ENCODE measurements around the gene TH. TPM values are rescaled to one million over a fixed set of nuclear protein-coding genes. Genes with fewer than 3 reads are reported as not detected.

Gene TH
- total RNA-seq, 2 donors from 2014 or later = not detected

DNA sequence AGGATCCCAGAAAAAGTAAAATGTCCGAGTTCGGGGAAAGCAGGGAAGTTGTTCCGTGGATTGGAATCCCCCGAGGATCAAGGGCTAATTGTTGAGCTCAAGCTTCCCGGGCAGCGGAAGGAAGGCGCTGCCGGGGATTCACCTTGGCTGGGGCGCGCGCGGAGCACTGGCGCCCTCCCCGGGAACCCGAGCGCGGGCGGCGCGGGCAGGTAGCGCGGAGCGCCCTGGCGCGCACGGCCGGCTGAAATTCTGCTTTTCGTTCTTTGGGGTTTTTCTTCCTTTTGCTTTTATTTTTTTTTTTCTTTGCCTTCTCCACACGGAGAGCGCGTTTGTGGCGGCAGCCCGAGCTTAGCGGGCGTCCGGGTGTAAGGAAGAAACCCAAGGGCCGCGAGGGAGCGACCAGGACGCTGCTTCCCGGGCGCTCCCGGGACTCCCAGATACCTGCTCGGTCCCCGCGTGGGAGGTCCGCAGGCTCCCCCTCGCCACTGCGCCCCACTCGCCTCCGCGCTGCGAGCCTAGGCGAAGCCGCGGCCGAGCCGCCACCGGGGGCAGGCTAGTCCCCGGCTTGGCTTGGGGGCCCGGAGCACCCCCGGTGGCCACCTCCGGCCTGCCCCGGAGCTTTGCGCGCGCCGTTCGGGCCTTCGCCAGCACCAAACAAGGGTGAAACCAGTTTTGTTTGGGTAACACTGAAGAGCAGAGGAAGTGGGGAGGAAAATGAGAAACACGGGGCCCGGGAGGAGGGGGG, 27.6 kb downstream of the TH start:
- no peaks in the 10 kb centered on the region for H3K9me3 ChIP-seq (ENCODE audit: control insufficient read depth, low read length)
- no peaks in the 10 kb centered on the region for H3K9me3 Mint-ChIP-seq
- H3K4me1 Mint-ChIP-seq = peaks cover 3% of the 10 kb centered on the region
- H3K27me3 ChIP-seq (ENCODE audit: control insufficient read depth, insufficient read depth, low read length, poor library complexity, severe bottlenecking) = peaks cover 96% of the 10 kb centered on the region
- no peaks in the 10 kb centered on the region for H3K4me1 ChIP-seq (ENCODE audit: control insufficient read depth, insufficient read depth, low read length)
- no peaks in the 10 kb centered on the region for H3K36me3 ChIP-seq (ENCODE audit: control insufficient read depth, insufficient read depth, low read length)
- 2 to 3% methylated on average over 22 to 72 of the region's 72 CpGs for WGBS, 2 experiments (ENCODE audit: insufficient coverage in 1 of 2, insufficient read length in 1 of 2)
- H3K27me3 Mint-ChIP-seq (ENCODE audit: insufficient read depth) = peaks cover 91% of the 10 kb centered on the region
- H3K27ac ChIP-seq (ENCODE audit: low read depth, low read length) = no peak overlapping the region
- no peak overlapping the region for H3K27ac Mint-ChIP-seq
- no peaks in the 10 kb centered on the region for H3K36me3 Mint-ChIP-seq (ENCODE audit: low read depth)
- no peak overlapping the region for H3K9ac ChIP-seq (ENCODE audit: extremely low read depth, low read length, poor library complexity, severe bottlenecking)
- no peak overlapping the region for H3K4me3 ChIP-seq (ENCODE audit: low read length)
- TF ChIP-seq CTCF (conservative IDR thresholded peaks at IDR 0.05) = peak; percentile 52
- no peak overlapping the region for H3K4me3 Mint-ChIP-seq
- DNase-seq = peak; percentile 64

DNA sequence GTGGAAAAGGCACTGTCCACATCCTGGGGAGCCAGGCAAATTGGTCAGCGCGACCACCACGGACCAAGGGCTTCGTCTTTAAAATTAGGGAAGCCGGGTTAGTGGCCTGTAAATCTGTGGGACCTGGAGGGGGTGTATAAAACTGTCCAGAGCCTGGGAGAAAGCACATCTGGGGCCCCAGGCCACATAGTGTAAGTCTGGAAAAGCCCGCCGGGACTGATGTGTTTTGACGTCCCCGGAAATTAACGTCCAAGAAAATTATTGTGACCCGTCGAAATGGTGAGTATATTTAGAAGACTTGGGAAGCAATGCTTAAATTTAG, 28.2 kb downstream of the TH start:
- no peak for TF ChIP-seq CTCF (conservative IDR thresholded peaks at IDR 0.05)
- peaks cover 89% of the 10 kb centered on the region for H3K27me3 Mint-ChIP-seq (ENCODE audit: insufficient read depth)
- no peak overlapping the region for H3K27ac ChIP-seq (ENCODE audit: low read depth, low read length)
- no peaks in the 10 kb centered on the region for H3K36me3 ChIP-seq (ENCODE audit: control insufficient read depth, insufficient read depth, low read length)
- no peaks in the 10 kb centered on the region for H3K9me3 ChIP-seq (ENCODE audit: control insufficient read depth, low read length)
- no peaks in the 10 kb centered on the region for H3K9me3 Mint-ChIP-seq
- DNase-seq = no peak
- H3K27me3 ChIP-seq (ENCODE audit: control insufficient read depth, insufficient read depth, low read length, poor library complexity, severe bottlenecking) = peaks cover 95% of the 10 kb centered on the region
- 4 to 12% methylated on average over 11 to 12 of the region's 12 CpGs for WGBS, 2 experiments (ENCODE audit: insufficient coverage in 1 of 2, insufficient read length in 1 of 2)
- peaks cover 3% of the 10 kb centered on the region for H3K4me1 Mint-ChIP-seq
- H3K36me3 Mint-ChIP-seq (ENCODE audit: low read depth) = no peaks in the 10 kb centered on the region
- H3K4me1 ChIP-seq (ENCODE audit: control insufficient read depth, insufficient read depth, low read length) = no peaks in the 10 kb centered on the region
- no peak overlapping the region for H3K4me3 Mint-ChIP-seq
- no peak overlapping the region for H3K27ac Mint-ChIP-seq
- H3K9ac ChIP-seq (ENCODE audit: extremely low read depth, low read length, poor library complexity, severe bottlenecking) = no peak overlapping the region
- H3K4me3 ChIP-seq (ENCODE audit: low read length) = no peak overlapping the region

- no peak overlapping the region for H3K27ac ChIP-seq (ENCODE audit: low read depth, low read length)
- H3K4me1 ChIP-seq (ENCODE audit: control insufficient read depth, insufficient read depth, low read length) = no peaks in the 10 kb centered on the region
- H3K9me3 ChIP-seq (ENCODE audit: control insufficient read depth, low read length) = no peaks in the 10 kb centered on the region
- Mint-ChIP-seq H3K27ac (no peak overlapping the region), H3K4me1 (peaks cover 3% of the 10 kb centered on the region), H3K4me3 (no peak overlapping the region), H3K9me3 (no peaks in the 10 kb centered on the region), H3K36me3 (ENCODE audit: low read depth) (no peaks in the 10 kb centered on the region), H3K27me3 (ENCODE audit: insufficient read depth) (peaks cover 87% of the 10 kb centered on the region)
- no peak overlapping the region for H3K9ac ChIP-seq (ENCODE audit: extremely low read depth, low read length, poor library complexity, severe bottlenecking)
- no peaks in the 10 kb centered on the region for H3K36me3 ChIP-seq (ENCODE audit: control insufficient read depth, insufficient read depth, low read length)
- no peak for DNase-seq
- H3K4me3 ChIP-seq (ENCODE audit: low read length) = no peak overlapping the region
- 10 to 16% methylated on average over 4 to 6 of the region's 6 CpGs for WGBS, 2 experiments (ENCODE audit: insufficient coverage in 1 of 2, insufficient read length in 1 of 2)
- H3K27me3 ChIP-seq (ENCODE audit: control insufficient read depth, insufficient read depth, low read length, poor library complexity, severe bottlenecking) = peaks cover 93% of the 10 kb centered on the region
- TF ChIP-seq CTCF (conservative IDR thresholded peaks at IDR 0.05) = no peak
Measured at GRCh38 chr11:2142762-2143202, 28.8 kb downstream of the TH start.
